Panc1 (cell line): Measurements from ENCODE around the gene CFAP43. TPM values are rescaled to one million over a fixed set of nuclear protein-coding genes. Genes with fewer than 3 reads are reported as not detected.

Source experiments
- ATAC-seq: fragments of 200-7000 bp; cut with Tn5 transposase; 2 replicates; pipeline ENCODE4 v1.9.1; 2020; ENCODE audit warnings: mild to moderate bottlenecking, moderate library complexity
- BruUV-seq: library from RNA; stranded (reverse); fragments of 400-500 nt; replicated peaks from 2 replicates; lab custom pipeline; 2021; lab: Mats Ljungman, UMichigan
- CTCF ChIA-PET: fragments of 300-600 bp; sonication (Branson Sonifier 250); formaldehyde crosslinking; loops from one replicate; lab custom pipeline; 2022; ENCODE audit warnings: antibody characterized with exemption; lab: Charles Lee
- POLR2A ChIA-PET: fragments of 300-600 bp; sonication (Branson Sonifier 250); formaldehyde crosslinking; loops from one replicate; lab custom pipeline; 2022; ENCODE audit warnings: antibody characterized with exemption; lab: Charles Lee
- DNase-seq: peaks from one replicate; pipeline ENCODE4 v3.0.0-alpha.2; 2010; ENCODE audit warnings: low read depth, low spot score
- H3K27ac ChIP-seq: 2 replicates; pipeline ENCODE4 v1.5.1; 2011; ENCODE audit warnings: mild to moderate bottlenecking, low read length, inconsistent platforms
- H3K27me3 ChIP-seq: fragments of 200-500 bp; sonication (Bioruptor generic); 2 replicates; pipeline ENCODE4 v1.6.0; 2014; ENCODE audit warnings: low read length, inconsistent platforms; ENCODE audit not compliant: control insufficient read depth, insufficient read depth
- H3K36me3 ChIP-seq: fragments of 200-500 bp; sonication (Bioruptor generic); 2 replicates; pipeline ENCODE4 v1.5.1; 2014; ENCODE audit warnings: inconsistent platforms, mild to moderate bottlenecking, low read length, moderate library complexity; ENCODE audit not compliant: control insufficient read depth, insufficient read depth
- H3K4me1 ChIP-seq: 2 replicates; pipeline ENCODE4 v1.5.1; 2011; ENCODE audit warnings: inconsistent platforms, mild to moderate bottlenecking, low read length, moderate library complexity; ENCODE audit not compliant: control insufficient read depth, insufficient read depth
- H3K4me3 ChIP-seq, 2 experiments: 2 replicates each; pipeline ENCODE4 v1.5.1; 2011 to 2012; ENCODE audit warnings: low read depth in 2 of 2, low read length in 2 of 2, mild to moderate bottlenecking in 2 of 2, inconsistent platforms in 1 of 2, moderate library complexity in 1 of 2
- H3K9me3 ChIP-seq: fragments of 200-500 bp; sonication (Bioruptor generic); 2 replicates; pipeline ENCODE4 v1.5.1; 2014; ENCODE audit warnings: low read depth, mild to moderate bottlenecking, inconsistent platforms, low read length, moderate library complexity; ENCODE audit not compliant: control insufficient read depth, insufficient read depth
- POLR2AphosphoS5 ChIP-seq: IDR thresholded peaks from 2 replicates; pipeline ENCODE4 v1.6.1; 2012; ENCODE audit warnings: mild to moderate bottlenecking, low read depth, low read length, moderate library complexity
- SIN3A ChIP-seq: IDR thresholded peaks from 2 replicates; pipeline ENCODE4 v1.6.1; 2012; ENCODE audit warnings: low read depth, mild to moderate bottlenecking, low read length, moderate library complexity, borderline replicate concordance; ENCODE audit not compliant: insufficient read depth
- TCF7L2 ChIP-seq: IDR thresholded peaks from 2 replicates; pipeline ENCODE4 v1.6.1; 2011; ENCODE audit warnings: mild to moderate bottlenecking, low read depth, low read length, inconsistent platforms
- in situ Hi-C: cut with HindIII; loops from 2 replicates; pipeline ENCODE4 v1.10.0; 2016; ENCODE audit warnings: low sequenced_read_pairs, low pct_unique_long_range_greater_than_20kb
- intact Hi-C: fragments of 100-400 bp; cut with micrococcal nuclease; formaldehyde crosslinking; loops from one replicate; pipeline ENCODE4 v1.10.0; 2022; ENCODE audit not compliant: unreplicated experiment
- total RNA-seq: library from RNA; stranded (reverse); gene quantifications from one replicate; pipeline ENCODE4 v1.2.1, GENCODE V29; 2021; ENCODE audit not compliant: unreplicated experiment
- TF ChIP-seq, protein P1 (sequence below): fragments of 450-650 bp; IDR thresholded peaks from 2 replicates; pipeline ENCODE4 v1.5.1; 2017; ENCODE audit warnings: mild to moderate bottlenecking
- TF ChIP-seq, protein P2 (sequence below), 2 experiments: IDR thresholded peaks; 2 replicates each; pipeline ENCODE4 v1.6.1; 2011 to 2012; ENCODE audit warnings: low read depth in 2 of 2, control low read depth in 1 of 2, low read length in 1 of 2, mild to moderate bottlenecking in 1 of 2, moderate library complexity in 1 of 2; ENCODE audit not compliant: insufficient read depth in 1 of 2

The CFAP43 gene
- total RNA-seq, 1 experiment from 2014 or later = 0.21 TPM

DNA sequence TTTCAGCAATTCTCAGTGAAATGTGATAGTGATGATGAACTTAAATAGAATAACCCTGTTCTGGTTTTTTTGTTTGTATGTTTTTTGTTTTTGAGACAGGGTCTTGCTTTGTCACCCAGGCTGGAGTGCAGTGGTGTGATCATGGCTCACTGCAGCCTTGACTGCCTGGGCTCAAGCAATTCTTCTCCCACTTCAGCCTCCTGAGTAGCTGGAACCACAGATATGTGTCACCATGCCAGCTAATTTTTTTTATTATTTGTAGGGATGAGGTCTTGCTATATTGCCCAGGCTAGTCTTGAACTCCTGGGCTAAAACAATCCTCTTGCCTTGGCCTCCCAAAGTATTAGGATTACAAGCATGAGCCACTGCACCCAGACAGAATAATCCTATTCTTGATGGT is 132.2 kb downstream of the CFAP43 start:
- no TSS peak for BruUV-seq
- intact Hi-C loops = no loop called here
- Histone ChIP-seq H3K9me3 (no peaks in the 10 kb centered on the region), H3K27me3 (no peaks in the 10 kb centered on the region), H3K4me1 (no peaks in the 10 kb centered on the region), H3K4me3 (no peak overlapping the region), H3K36me3 (no peaks in the 10 kb centered on the region), H3K27ac (no peak overlapping the region)
- ChIA-PET POLR2A (no interaction called here), CTCF (no interaction called here)
- in situ Hi-C loops = no loop called here
- TF ChIP-seq, protein P1, sequence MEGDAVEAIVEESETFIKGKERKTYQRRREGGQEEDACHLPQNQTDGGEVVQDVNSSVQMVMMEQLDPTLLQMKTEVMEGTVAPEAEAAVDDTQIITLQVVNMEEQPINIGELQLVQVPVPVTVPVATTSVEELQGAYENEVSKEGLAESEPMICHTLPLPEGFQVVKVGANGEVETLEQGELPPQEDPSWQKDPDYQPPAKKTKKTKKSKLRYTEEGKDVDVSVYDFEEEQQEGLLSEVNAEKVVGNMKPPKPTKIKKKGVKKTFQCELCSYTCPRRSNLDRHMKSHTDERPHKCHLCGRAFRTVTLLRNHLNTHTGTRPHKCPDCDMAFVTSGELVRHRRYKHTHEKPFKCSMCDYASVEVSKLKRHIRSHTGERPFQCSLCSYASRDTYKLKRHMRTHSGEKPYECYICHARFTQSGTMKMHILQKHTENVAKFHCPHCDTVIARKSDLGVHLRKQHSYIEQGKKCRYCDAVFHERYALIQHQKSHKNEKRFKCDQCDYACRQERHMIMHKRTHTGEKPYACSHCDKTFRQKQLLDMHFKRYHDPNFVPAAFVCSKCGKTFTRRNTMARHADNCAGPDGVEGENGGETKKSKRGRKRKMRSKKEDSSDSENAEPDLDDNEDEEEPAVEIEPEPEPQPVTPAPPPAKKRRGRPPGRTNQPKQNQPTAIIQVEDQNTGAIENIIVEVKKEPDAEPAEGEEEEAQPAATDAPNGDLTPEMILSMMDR = no peak
- TF ChIP-seq, protein P2, sequence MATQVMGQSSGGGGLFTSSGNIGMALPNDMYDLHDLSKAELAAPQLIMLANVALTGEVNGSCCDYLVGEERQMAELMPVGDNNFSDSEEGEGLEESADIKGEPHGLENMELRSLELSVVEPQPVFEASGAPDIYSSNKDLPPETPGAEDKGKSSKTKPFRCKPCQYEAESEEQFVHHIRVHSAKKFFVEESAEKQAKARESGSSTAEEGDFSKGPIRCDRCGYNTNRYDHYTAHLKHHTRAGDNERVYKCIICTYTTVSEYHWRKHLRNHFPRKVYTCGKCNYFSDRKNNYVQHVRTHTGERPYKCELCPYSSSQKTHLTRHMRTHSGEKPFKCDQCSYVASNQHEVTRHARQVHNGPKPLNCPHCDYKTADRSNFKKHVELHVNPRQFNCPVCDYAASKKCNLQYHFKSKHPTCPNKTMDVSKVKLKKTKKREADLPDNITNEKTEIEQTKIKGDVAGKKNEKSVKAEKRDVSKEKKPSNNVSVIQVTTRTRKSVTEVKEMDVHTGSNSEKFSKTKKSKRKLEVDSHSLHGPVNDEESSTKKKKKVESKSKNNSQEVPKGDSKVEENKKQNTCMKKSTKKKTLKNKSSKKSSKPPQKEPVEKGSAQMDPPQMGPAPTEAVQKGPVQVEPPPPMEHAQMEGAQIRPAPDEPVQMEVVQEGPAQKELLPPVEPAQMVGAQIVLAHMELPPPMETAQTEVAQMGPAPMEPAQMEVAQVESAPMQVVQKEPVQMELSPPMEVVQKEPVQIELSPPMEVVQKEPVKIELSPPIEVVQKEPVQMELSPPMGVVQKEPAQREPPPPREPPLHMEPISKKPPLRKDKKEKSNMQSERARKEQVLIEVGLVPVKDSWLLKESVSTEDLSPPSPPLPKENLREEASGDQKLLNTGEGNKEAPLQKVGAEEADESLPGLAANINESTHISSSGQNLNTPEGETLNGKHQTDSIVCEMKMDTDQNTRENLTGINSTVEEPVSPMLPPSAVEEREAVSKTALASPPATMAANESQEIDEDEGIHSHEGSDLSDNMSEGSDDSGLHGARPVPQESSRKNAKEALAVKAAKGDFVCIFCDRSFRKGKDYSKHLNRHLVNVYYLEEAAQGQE (IDR thresholded peaks at IDR 0.05; ENCODE audit: insufficient read depth in 1 of 2, low read depth in 2 of 2, low read length in 1 of 2) = no peak
- TF ChIP-seq POLR2AphosphoS5 (no peak), TCF7L2 (no peak), SIN3A (no peak)
- ATAC-seq = no peak
- DNase-seq = no peak

DNA sequence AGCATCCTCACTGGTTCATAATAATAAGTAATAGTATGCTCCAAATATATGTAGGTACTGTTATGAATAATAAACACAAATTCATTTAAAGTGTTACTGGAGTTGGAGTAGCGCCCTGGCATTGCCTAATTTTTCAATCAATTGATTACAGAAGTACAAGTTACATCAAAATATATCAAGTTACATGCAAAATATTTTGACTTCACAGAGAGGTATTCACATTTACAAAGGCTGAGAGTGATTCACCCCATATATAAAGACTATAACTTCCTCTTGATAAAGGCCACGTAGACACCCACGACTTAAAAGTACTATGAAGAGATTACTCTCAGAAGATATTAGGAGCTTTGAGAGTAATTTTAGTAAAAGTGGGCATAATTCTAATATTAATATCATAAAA is 132.9 kb downstream of the CFAP43 start:
- ATAC-seq = no peak
- TF ChIP-seq, protein P2 (IDR thresholded peaks at IDR 0.05; ENCODE audit: insufficient read depth in 1 of 2, low read depth in 2 of 2, low read length in 1 of 2) = no peak
- TF ChIP-seq, protein P1 = no peak
- no peak for TF ChIP-seq POLR2AphosphoS5
- TF ChIP-seq TCF7L2 = no peak
- TF ChIP-seq SIN3A = no peak
- Histone ChIP-seq H3K27me3 (no peaks in the 10 kb centered on the region), H3K27ac (no peak overlapping the region), H3K9me3 (no peaks in the 10 kb centered on the region), H3K4me3 (no peak overlapping the region), H3K36me3 (no peaks in the 10 kb centered on the region), H3K4me1 (no peaks in the 10 kb centered on the region)
- no TSS peak for BruUV-seq
- ChIA-PET CTCF (no interaction called here), POLR2A (no interaction called here)
- intact Hi-C loops (no loop called here), in situ Hi-C loops (no loop called here)
- DNase-seq = no peak
